SK-N-MC (cell line): ENCODE results near the gene FGD6.

ENCODE experiments used
- DNase-seq: peaks from one replicate; pipeline ENCODE4 v3.0.0-alpha.2; 2011; ENCODE audit warnings: low read depth, low spot score
- H3K27ac ChIP-seq: fragments of 200-600 bp; sonication (generic); 2 replicates; pipeline ENCODE4 v1.5.1; 2016; ENCODE audit warnings: mixed run types
- H3K36me3 ChIP-seq: fragments of 200-600 bp; sonication (generic); 2 replicates; pipeline ENCODE4 v1.6.1; 2017; ENCODE audit warnings: antibody characterized with exemption, low read length, mixed read lengths; ENCODE audit not compliant: insufficient read depth
- H3K4me3 ChIP-seq: fragments of 200-600 bp; sonication (generic); 2 replicates; pipeline ENCODE4 v1.5.1; 2016
- H3K9ac ChIP-seq: fragments of 200-600 bp; sonication (generic); 2 replicates; pipeline ENCODE4 v1.8.0; 2017; ENCODE audit warnings: mixed run types, mixed read lengths; ENCODE audit not compliant: insufficient read length
- H3K9me3 ChIP-seq: fragments of 200-600 bp; sonication (generic); 2 replicates; pipeline ENCODE4 v1.6.1; 2017; ENCODE audit warnings: low read depth, mild to moderate bottlenecking, antibody characterized with exemption, low read length, moderate library complexity, mixed read lengths
- EZH2 ChIP-seq: fragments of 200-600 bp; sonication (generic); IDR thresholded peaks from one replicate; pipeline ENCODE4 v1.6.1; 2017; ENCODE audit warnings: antibody characterized with exemption
- FOXP2 ChIP-seq: optimal IDR thresholded peaks from 2 replicates; pipeline ENCODE3; 2011; ENCODE audit warnings: mild to moderate bottlenecking, moderate library complexity; ENCODE audit not compliant: insufficient read depth; ENCODE audit errors: extremely low read length, control extremely low read depth
- POLR2AphosphoS5 ChIP-seq: IDR thresholded peaks from 2 replicates; pipeline ENCODE4 v1.6.1; 2012; ENCODE audit warnings: mild to moderate bottlenecking, low read depth, low read length, borderline replicate concordance

FGD6 gene

GRCh38 chr12:95169368-95169767 lies 47.9 kb downstream of the FGD6 start:
- H3K27ac ChIP-seq = no peak overlapping the region
- no peaks in the 10 kb centered on the region for H3K9me3 ChIP-seq
- H3K9ac ChIP-seq = no peak overlapping the region
- DNase-seq = no peak
- H3K4me3 ChIP-seq = no peak overlapping the region
- TF ChIP-seq POLR2AphosphoS5 (no peak), EZH2 (no peak), FOXP2 (no peak)
- H3K36me3 ChIP-seq = peaks cover 6% of the 10 kb centered on the region; the same call in 1 of the 2 replicates

GRCh38 chr12:95168746-95169145 lies 48.5 kb downstream of the FGD6 start:
- Histone ChIP-seq H3K9ac (no peak overlapping the region), H3K36me3 (peaks cover 6% of the 10 kb centered on the region; the same call in 1 of the 2 replicates), H3K9me3 (no peaks in the 10 kb centered on the region), H3K4me3 (no peak overlapping the region), H3K27ac (no peak overlapping the region)
- DNase-seq = no peak
- no peak for TF ChIP-seq POLR2AphosphoS5
- no peak for TF ChIP-seq EZH2
- TF ChIP-seq FOXP2 = no peak

GRCh38 chr12:95164656-95165055 lies 52.6 kb downstream of the FGD6 start:
- TF ChIP-seq POLR2AphosphoS5 = no peak
- TF ChIP-seq EZH2 = no peak
- no peak for TF ChIP-seq FOXP2
- H3K27ac ChIP-seq = no peak overlapping the region
- no peaks in the 10 kb centered on the region for H3K9me3 ChIP-seq
- no peak overlapping the region for H3K9ac ChIP-seq
- H3K4me3 ChIP-seq = no peak overlapping the region
- DNase-seq = no peak
- no peaks in the 10 kb centered on the region for H3K36me3 ChIP-seq

GRCh38 chr12:95158919-95159318 lies 58.3 kb downstream of the FGD6 start:
- Histone ChIP-seq H3K27ac (no peak overlapping the region), H3K9me3 (no peaks in the 10 kb centered on the region), H3K9ac (no peak overlapping the region), H3K4me3 (no peak overlapping the region), H3K36me3 (no peaks in the 10 kb centered on the region)
- TF ChIP-seq POLR2AphosphoS5 (no peak), FOXP2 (no peak), EZH2 (no peak)
- no peak for DNase-seq

GRCh38 chr12:95151821-95152220 lies 65.4 kb downstream of the FGD6 start:
- Histone ChIP-seq H3K27ac (no peak overlapping the region), H3K9me3 (no peaks in the 10 kb centered on the region), H3K4me3 (no peak overlapping the region), H3K9ac (no peak overlapping the region), H3K36me3 (peaks cover 5% of the 10 kb centered on the region; the same call in 1 of the 2 replicates)
- no peak for TF ChIP-seq FOXP2
- TF ChIP-seq EZH2 = no peak
- TF ChIP-seq POLR2AphosphoS5 = no peak
- DNase-seq = no peak

- H3K36me3 ChIP-seq = peaks cover 5% of the 10 kb centered on the region; the same call in 1 of the 2 replicates
- H3K9ac ChIP-seq = no peak overlapping the region
- DNase-seq = no peak
- TF ChIP-seq FOXP2 = no peak
- TF ChIP-seq POLR2AphosphoS5 = no peak
- no peak for TF ChIP-seq EZH2
- no peaks in the 10 kb centered on the region for H3K9me3 ChIP-seq
- no peak overlapping the region for H3K4me3 ChIP-seq
- no peak overlapping the region for H3K27ac ChIP-seq
These were observed 65.9 kb downstream of the FGD6 start for GRCh38 chr12:95151406-95151805.

GRCh38 chr12:95150501-95150900 lies 66.8 kb downstream of the FGD6 start:
- TF ChIP-seq EZH2 (no peak), FOXP2 (no peak), POLR2AphosphoS5 (no peak)
- H3K27ac ChIP-seq = no peak overlapping the region

GRCh38 chr12:95147866-95148265 lies 69.4 kb downstream of the FGD6 start:
- Histone ChIP-seq H3K4me3 (no peak overlapping the region), H3K36me3 (peaks cover 2% of the 10 kb centered on the region; the same call in 1 of the 2 replicates), H3K9ac (no peak overlapping the region), H3K27ac (no peak overlapping the region), H3K9me3 (no peaks in the 10 kb centered on the region)
- TF ChIP-seq FOXP2 (no peak), POLR2AphosphoS5 (no peak), EZH2 (no peak)
- DNase-seq = no peak

More at GRCh38 chr12:95150501-95150900, 66.8 kb downstream of the FGD6 start:
- Histone ChIP-seq H3K9ac (no peak overlapping the region), H3K9me3 (no peaks in the 10 kb centered on the region), H3K36me3 (peaks cover 5% of the 10 kb centered on the region; the same call in 1 of the 2 replicates), H3K4me3 (no peak overlapping the region)
- no peak for DNase-seq

- no peak for DNase-seq
- no peak overlapping the region for H3K9ac ChIP-seq
- no peak overlapping the region for H3K4me3 ChIP-seq
- no peaks in the 10 kb centered on the region; the same call in 1 of the 2 replicates for H3K36me3 ChIP-seq
- TF ChIP-seq FOXP2 (no peak), POLR2AphosphoS5 (no peak), EZH2 (no peak)
- no peaks in the 10 kb centered on the region for H3K9me3 ChIP-seq
- no peak overlapping the region for H3K27ac ChIP-seq
These were observed 70.5 kb downstream of the FGD6 start for GRCh38 chr12:95146769-95147168.
